ENCODE measurements around the gene PDE8B.

- no peak for TF ChIP-seq POLR2A (IDR thresholded peaks at IDR 0.05)
- no peak for TF ChIP-seq CTCF (IDR thresholded peaks at IDR 0.05)
Measured at GRCh38 chr5:77281969-77282336, 71.5 kb downstream of the PDE8B start.

All from sigmoid colon (tissue), 3 donors.